HepG2 (cell line): ENCODE results near the gene LPXN. TPM values are rescaled to one million over a fixed set of nuclear protein-coding genes. Genes with fewer than 3 reads are reported as not detected.
A peak's percentile ranks its signal among the peaks of the same experiment; 100 is the strongest.

Experiments used
- BATF2 ChIP-seq: sonication (generic); formaldehyde crosslinking; IDR thresholded peaks from 2 replicates; pipeline ENCODE4 v1.8.0; 2022; ENCODE audit warnings: mild to moderate bottlenecking, missing genetic modification reagents, moderate library complexity
- BCL3 ChIP-seq: sonication (generic); formaldehyde crosslinking; IDR thresholded peaks from 2 replicates; pipeline ENCODE4 v1.5.1; 2020; ENCODE audit warnings: mild to moderate bottlenecking, missing genetic modification reagents, moderate library complexity
- CEBPB ChIP-seq: IDR thresholded peaks from 2 replicates; pipeline ENCODE4 v1.6.1; 2011; ENCODE audit warnings: low read depth, low read length, improper control_type of control experiment, borderline replicate concordance
- GATA4 ChIP-seq: sonication (generic); IDR thresholded peaks from 2 replicates; pipeline ENCODE4 v1.6.1; 2016; ENCODE audit warnings: antibody characterized with exemption, low read depth, borderline replicate concordance
- GZF1 ChIP-seq: sonication (generic); formaldehyde crosslinking; IDR thresholded peaks from 2 replicates; pipeline ENCODE4 v1.5.1; 2020; ENCODE audit warnings: mild to moderate bottlenecking, missing genetic modification reagents
- HDAC1 ChIP-seq: sonication (generic); formaldehyde crosslinking; IDR thresholded peaks from 2 replicates; pipeline ENCODE4 v1.5.1; 2020; ENCODE audit warnings: mild to moderate bottlenecking, missing genetic modification reagents
- MAFK ChIP-seq, 2 experiments: IDR thresholded peaks in 1 of 2; conservative IDR thresholded peaks in 1 of 2; 2 replicates each; pipeline ENCODE4 v1.6.1; 2011; ENCODE audit warnings: improper control_type of control experiment in 2 of 2, low read length in 2 of 2
- NRL ChIP-seq: sonication (generic); formaldehyde crosslinking; IDR thresholded peaks from 2 replicates; pipeline ENCODE4 v1.5.0; 2020; ENCODE audit warnings: missing genetic modification reagents, mild to moderate bottlenecking, moderate library complexity, borderline replicate concordance
- RARA ChIP-seq: IDR thresholded peaks from 2 replicates; pipeline ENCODE4 v1.6.1; 2016; ENCODE audit warnings: missing genetic modification reagents, missing compliant biosample characterization
- RBM39 ChIP-seq: fragments of 200-400 bp; formaldehyde crosslinking; IDR thresholded peaks from one replicate; pipeline ENCODE4 v1.6.1; 2018; ENCODE audit warnings: antibody characterized with exemption, mild to moderate bottlenecking, low read depth, low read length; ENCODE audit not compliant: poor library complexity, severe bottlenecking
- SIN3A ChIP-seq: IDR thresholded peaks from 2 replicates; pipeline ENCODE4 v1.6.1; 2011; ENCODE audit warnings: low read depth, mild to moderate bottlenecking, control low read depth, low read length, borderline replicate concordance
- SMARCC2 ChIP-seq: fragments of 450-650 bp; IDR thresholded peaks from 2 replicates; pipeline ENCODE4 v1.6.1; 2017; ENCODE audit warnings: antibody characterized with exemption, mild to moderate bottlenecking
- SP2 ChIP-seq: sonication (generic); formaldehyde crosslinking; IDR thresholded peaks from 2 replicates; pipeline ENCODE4 v1.5.1; 2020; ENCODE audit warnings: mild to moderate bottlenecking, missing genetic modification reagents
- SRSF9 ChIP-seq: fragments of 200-400 bp; formaldehyde crosslinking; IDR thresholded peaks from 2 replicates; pipeline ENCODE4 v1.6.1; 2018; ENCODE audit warnings: borderline replicate concordance, mild to moderate bottlenecking, low read depth, low read length; ENCODE audit not compliant: insufficient read depth, poor library complexity, severe bottlenecking
- TEF ChIP-seq: sonication (generic); formaldehyde crosslinking; IDR thresholded peaks from 2 replicates; pipeline ENCODE4 v1.5.0; 2020; ENCODE audit warnings: missing genetic modification reagents
- ZBTB34 ChIP-seq: sonication (generic); formaldehyde crosslinking; IDR thresholded peaks from 2 replicates; pipeline ENCODE4 v1.8.0; 2022; ENCODE audit warnings: mild to moderate bottlenecking, missing genetic modification reagents
- ZBTB37 ChIP-seq: sonication (generic); formaldehyde crosslinking; IDR thresholded peaks from 2 replicates; pipeline ENCODE4 v1.4.0; 2020; ENCODE audit warnings: mild to moderate bottlenecking, missing genetic modification reagents
- ZNF12 ChIP-seq: sonication (generic); formaldehyde crosslinking; IDR thresholded peaks from 2 replicates; pipeline ENCODE4 v1.5.0; 2020; ENCODE audit warnings: missing genetic modification reagents
- ZNF230 ChIP-seq: sonication (generic); formaldehyde crosslinking; IDR thresholded peaks from 2 replicates; pipeline ENCODE4 v1.4.0; 2020; ENCODE audit warnings: mild to moderate bottlenecking, missing genetic modification reagents
- ZNF558 ChIP-seq: sonication (generic); formaldehyde crosslinking; IDR thresholded peaks from 2 replicates; pipeline ENCODE4 v1.9.0; 2022; ENCODE audit warnings: mild to moderate bottlenecking, missing genetic modification reagents, borderline replicate concordance
- ZNF740 ChIP-seq: sonication (generic); formaldehyde crosslinking; IDR thresholded peaks from 2 replicates; pipeline ENCODE4 v1.4.0; 2020; ENCODE audit warnings: missing genetic modification reagents
- ZNF781 ChIP-seq: sonication (generic); formaldehyde crosslinking; IDR thresholded peaks from 2 replicates; pipeline ENCODE4 v1.5.1; 2020; ENCODE audit warnings: borderline replicate concordance, mild to moderate bottlenecking, missing genetic modification reagents; ENCODE audit errors: not compliant biosample characterization
- ZNF891 ChIP-seq: sonication (generic); formaldehyde crosslinking; IDR thresholded peaks from 2 replicates; pipeline ENCODE4 v1.5.0; 2020; ENCODE audit warnings: mild to moderate bottlenecking, missing genetic modification reagents
- polyA plus RNA-seq, 8 experiments: library from polyadenylated mRNA; depleted of rRNA in 3 of 8; stranded (reverse) in 7 of 8; unstranded in 1 of 8; fragments of >200 nt; fragmentation: Illumina TruSeq in 4 of 8; extraction: Trizol in 4 of 8; gene quantifications; 2 replicates each; pipeline versions ENCODE4 v1.2.1 to v1.2.3, GENCODE V29; 2011 to 2016; ENCODE audit warnings: low read depth in 4 of 8, missing spikeins in 1 of 8, mixed read lengths in 1 of 8; ENCODE audit not compliant: insufficient read depth in 1 of 8
- total RNA-seq, 5 experiments: library from RNA; depleted of rRNA; stranded (reverse); fragments of >200 nt; fragmentation: Illumina TruSeq; extraction: Trizol; gene quantifications; 2 replicates each; pipeline ENCODE4 v1.2.3, GENCODE V29; 2016; ENCODE audit warnings: low read depth in 1 of 5

Gene LPXN
- total and polyA plus RNA-seq, 2 of the 13 experiments (the other 11 are each of a cell fraction or from before 2014, with no cell fraction given), result 1.7 to 3.5 TPM

- TF ChIP-seq SP2 (peak; percentile 76), ZNF230 (CRISPR knock-in tag) (no peak), ZBTB34 (no peak), ZNF891 (CRISPR knock-in tag) (no peak; the same call in 1 of the 2 replicates), SRSF9 (no peak), SMARCC2 (no peak), TEF (CRISPR knock-in tag) (no peak), SIN3A (0 out of 2 replicates have a peak, but pooled peaks have one; percentile 14), ZNF12 (no peak; the same call in 1 of the 2 replicates), ZNF558 (no peak), NRL (CRISPR knock-in tag) (no peak), CEBPB (no peak), RBM39 (no peak), GATA4 (no peak), ZNF781 (CRISPR knock-in tag) (no peak), MAFK (conservative IDR thresholded peaks at IDR 0.05 in 1 of 2, IDR thresholded peaks at IDR 0.05 in 1 of 2; ENCODE audit: low read length in 2 of 2) (no peak), RARA (no peak), GZF1 (CRISPR knock-in tag) (no peak), ZBTB37 (CRISPR knock-in tag) (no peak), BCL3 (CRISPR knock-in tag) (no peak), BATF2 (CRISPR knock-in tag) (no peak), ZNF740 (CRISPR knock-in tag) (0 out of 2 replicates have a peak, but pooled peaks have one; percentile 26), HDAC1 (CRISPR knock-in tag) (peak; percentile 43; the same call in 1 of the 2 replicates)
Measured at GRCh38 chr11:58578136-58578634, 2.5 kb upstream of the LPXN start (continued).
